Measurements from ENCODE around the gene OLFM1.
"Not testable (repeated sequence)": the region's sequence is repeated elsewhere in the genome, so short reads cannot be mapped to it uniquely, and the experiment has no call there.

Gene OLFM1

DNA sequence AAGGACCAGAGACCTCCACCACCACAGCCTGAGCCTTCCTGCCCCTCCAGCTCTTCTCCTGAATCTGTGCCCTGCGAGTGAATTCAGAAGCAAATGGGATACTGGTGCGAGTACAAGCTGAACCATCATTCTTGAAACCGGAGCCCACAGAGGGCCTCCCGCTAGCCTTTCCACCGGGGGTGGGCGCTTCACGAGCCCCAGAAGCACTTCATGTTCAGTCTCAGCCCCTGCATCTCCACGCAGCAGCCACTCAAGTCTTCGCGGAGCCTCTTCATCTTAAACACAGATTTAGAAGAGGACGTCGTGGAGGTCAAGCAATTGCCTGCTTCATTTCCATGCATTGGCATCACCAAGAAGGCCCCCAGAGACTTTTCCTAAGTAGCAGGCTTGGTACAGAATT is 26.0 kb upstream of the OLFM1 start:
- no peak overlapping the region for H3K27ac ChIP-seq
- TF ChIP-seq, protein P1, sequence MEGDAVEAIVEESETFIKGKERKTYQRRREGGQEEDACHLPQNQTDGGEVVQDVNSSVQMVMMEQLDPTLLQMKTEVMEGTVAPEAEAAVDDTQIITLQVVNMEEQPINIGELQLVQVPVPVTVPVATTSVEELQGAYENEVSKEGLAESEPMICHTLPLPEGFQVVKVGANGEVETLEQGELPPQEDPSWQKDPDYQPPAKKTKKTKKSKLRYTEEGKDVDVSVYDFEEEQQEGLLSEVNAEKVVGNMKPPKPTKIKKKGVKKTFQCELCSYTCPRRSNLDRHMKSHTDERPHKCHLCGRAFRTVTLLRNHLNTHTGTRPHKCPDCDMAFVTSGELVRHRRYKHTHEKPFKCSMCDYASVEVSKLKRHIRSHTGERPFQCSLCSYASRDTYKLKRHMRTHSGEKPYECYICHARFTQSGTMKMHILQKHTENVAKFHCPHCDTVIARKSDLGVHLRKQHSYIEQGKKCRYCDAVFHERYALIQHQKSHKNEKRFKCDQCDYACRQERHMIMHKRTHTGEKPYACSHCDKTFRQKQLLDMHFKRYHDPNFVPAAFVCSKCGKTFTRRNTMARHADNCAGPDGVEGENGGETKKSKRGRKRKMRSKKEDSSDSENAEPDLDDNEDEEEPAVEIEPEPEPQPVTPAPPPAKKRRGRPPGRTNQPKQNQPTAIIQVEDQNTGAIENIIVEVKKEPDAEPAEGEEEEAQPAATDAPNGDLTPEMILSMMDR (conservative IDR thresholded peaks at IDR 0.05) = no peak

DNA sequence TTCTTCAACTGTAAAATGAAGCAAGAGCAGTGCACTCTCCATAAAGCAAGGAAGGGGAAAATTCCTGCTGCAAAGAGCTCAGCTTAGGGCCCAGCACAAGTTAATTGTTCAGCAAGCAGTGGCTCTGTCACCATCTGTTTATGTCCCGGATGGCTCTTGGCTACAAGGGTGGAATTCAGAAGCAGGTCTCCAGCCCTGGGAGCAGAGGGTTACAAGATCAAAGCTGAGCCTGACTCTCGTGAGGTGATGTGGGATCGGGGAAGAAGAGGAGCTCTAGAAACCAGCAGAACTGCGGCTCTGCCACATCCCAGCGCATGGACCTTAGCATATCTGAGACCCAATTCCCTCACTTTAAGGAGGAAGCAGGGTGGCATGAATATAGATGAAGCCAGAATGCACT is 25.2 kb upstream of the OLFM1 start:
- TF ChIP-seq, protein P1 (conservative IDR thresholded peaks at IDR 0.05) = no peak
- H3K27ac ChIP-seq = no peak overlapping the region

- not testable (repeated sequence) for H3K27ac ChIP-seq
Observed at GRCh38 chr9:135063466-135063865, 24.0 kb upstream of the OLFM1 start.

DNA sequence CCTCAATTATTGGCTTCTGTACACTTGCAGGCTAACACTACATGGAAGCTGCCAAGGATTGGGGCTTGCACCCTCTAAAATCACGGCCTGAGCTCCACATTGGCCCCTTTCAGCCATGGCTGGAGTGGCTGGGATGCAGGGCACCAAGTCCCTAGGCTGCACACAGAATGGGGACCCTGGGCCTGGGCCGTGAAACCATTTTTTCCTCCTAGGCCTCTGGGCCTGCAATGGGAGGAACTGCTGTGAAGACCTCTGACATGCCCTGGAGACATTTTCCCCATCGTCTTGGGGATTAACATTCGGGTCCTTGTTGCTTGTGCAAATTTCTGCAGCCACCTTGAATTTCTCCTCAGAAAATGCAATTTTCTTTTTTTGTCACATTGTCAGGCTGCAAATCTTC is 23.6 kb upstream of the OLFM1 start:
- not testable (repeated sequence) for H3K27ac ChIP-seq

DNA sequence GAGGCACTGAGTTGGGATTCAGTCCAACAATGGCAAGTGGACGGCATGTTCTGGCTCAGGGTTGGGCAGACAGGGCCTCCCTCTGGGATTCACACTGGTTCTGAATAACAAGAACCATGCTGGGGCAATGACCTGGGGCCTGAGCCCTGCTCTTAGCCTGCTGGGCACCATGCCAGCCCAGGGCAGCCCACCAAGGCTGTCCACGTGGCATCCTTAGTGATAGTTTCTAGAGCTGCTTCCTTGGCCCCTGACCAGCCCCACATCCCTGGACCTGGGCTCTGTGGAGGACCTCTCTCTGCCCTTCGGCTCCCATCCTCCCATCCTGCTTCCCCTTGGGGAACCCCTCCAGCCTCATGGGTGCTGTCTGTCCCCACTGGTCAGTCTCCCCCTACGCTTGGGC is 22.3 kb upstream of the OLFM1 start:
- H3K27ac ChIP-seq = no peak overlapping the region
- TF ChIP-seq, protein P1 (conservative IDR thresholded peaks at IDR 0.05) = no peak

GRCh38 chr9:135065804-135066203 is 21.7 kb upstream of the OLFM1 start:
- H3K27ac ChIP-seq = no peak overlapping the region
- TF ChIP-seq, protein P1 (conservative IDR thresholded peaks at IDR 0.05) = no peak

DNA sequence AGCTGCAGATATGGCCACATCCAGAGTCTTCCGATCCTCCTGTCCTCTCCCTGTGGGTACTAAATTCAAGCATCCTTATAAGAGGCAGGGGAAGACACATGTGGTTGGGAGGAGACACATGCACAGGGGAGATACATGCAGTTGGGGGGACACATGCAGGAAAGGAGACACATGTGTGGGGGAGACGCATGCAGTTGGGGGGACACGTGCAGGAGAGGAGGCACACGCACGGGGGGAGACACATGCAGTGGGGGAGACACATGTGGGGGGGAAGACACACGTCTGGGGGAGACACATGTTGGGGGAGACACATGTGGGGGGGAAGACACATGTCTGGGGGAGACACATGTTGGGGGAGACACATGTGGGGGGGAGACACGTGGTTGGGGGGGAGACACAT is 21.2 kb upstream of the OLFM1 start:
- TF ChIP-seq, protein P1 (conservative IDR thresholded peaks at IDR 0.05) = no peak

DNA sequence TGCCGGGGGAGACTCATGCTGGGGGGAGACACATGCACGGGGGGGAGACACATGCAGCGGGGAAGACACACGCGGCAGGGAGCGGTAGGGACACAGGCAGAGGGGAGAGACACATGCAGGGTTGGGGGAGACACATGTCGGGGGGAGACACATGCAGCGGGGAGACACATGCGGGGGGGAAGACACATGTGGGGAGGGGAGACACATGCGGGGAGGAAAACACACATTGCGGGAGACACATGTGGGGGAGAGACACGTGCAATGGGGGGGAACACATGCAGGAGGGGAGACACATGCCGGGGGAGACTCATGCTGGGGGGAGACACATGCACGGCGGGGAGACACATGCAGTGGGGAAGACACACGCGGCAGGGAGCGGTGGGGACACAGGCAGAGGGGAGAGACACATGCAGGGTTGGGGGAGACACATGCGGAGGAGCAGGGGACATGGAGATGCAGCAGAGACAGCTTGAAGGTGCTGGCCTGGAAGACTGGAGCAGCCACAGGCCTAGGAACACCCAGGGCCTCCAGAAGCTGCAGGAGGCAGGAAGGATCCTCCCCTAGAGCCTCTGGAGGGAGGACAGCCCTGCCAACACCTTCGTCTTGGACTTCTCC is 20.3 kb upstream of the OLFM1 start:
- TF ChIP-seq, protein P1 (conservative IDR thresholded peaks at IDR 0.05) = no peak
- H3K27ac ChIP-seq = no peak overlapping the region

More for the DNA sequence above, 21.2 kb upstream of the OLFM1 start:
- H3K27ac ChIP-seq = no peak overlapping the region

Measured in VCaP (cell line).